Hepatocyte (in vitro differentiated cells): Measurements from ENCODE around the gene TMPRSS9. TPM values are rescaled to one million over a fixed set of nuclear protein-coding genes. Genes with fewer than 3 reads are reported as not detected.

Experiments used
- DNase-seq: peaks from one replicate; pipeline ENCODE4 v3.0.0-alpha.2; 2016; ENCODE audit warnings: low spot score
- H2AFZ ChIP-seq: fragments of 200-600 bp; sonication (generic); 2 replicates; pipeline ENCODE4 v1.6.0; 2016; ENCODE audit warnings: antibody characterized with exemption, mild to moderate bottlenecking
- H3K27ac ChIP-seq: fragments of 200-600 bp; sonication (generic); 2 replicates; pipeline ENCODE4 v1.5.1; 2016; ENCODE audit warnings: mild to moderate bottlenecking
- H3K27me3 ChIP-seq: fragments of 200-600 bp; sonication (generic); 2 replicates; pipeline ENCODE4 v1.6.1; 2016
- H3K36me3 ChIP-seq: fragments of 200-600 bp; sonication (generic); replicated peaks from 2 replicates; pipeline ENCODE4 v1.5.1; 2016; ENCODE audit warnings: low read depth; ENCODE audit not compliant: insufficient read depth
- H3K4me1 ChIP-seq: fragments of 200-600 bp; sonication (generic); 2 replicates; pipeline ENCODE4 v1.5.1; 2016; ENCODE audit warnings: mild to moderate bottlenecking, moderate library complexity; ENCODE audit not compliant: insufficient read depth
- H3K4me2 ChIP-seq: fragments of 200-600 bp; sonication (generic); 2 replicates; pipeline ENCODE4 v1.6.0; 2016
- H3K4me3 ChIP-seq: fragments of 200-600 bp; sonication (generic); 2 replicates; pipeline ENCODE4 v1.5.1; 2016; ENCODE audit warnings: mild to moderate bottlenecking
- H3K79me2 ChIP-seq: fragments of 200-600 bp; sonication (generic); 2 replicates; pipeline ENCODE4 v1.6.0; 2017; ENCODE audit warnings: mild to moderate bottlenecking
- H3K9me2 ChIP-seq: fragments of 200-600 bp; sonication (generic); replicated peaks from 2 replicates; pipeline ENCODE4 v1.6.0; 2017; ENCODE audit warnings: mild to moderate bottlenecking; ENCODE audit not compliant: insufficient read depth
- H3K9me3 ChIP-seq: fragments of 200-600 bp; sonication (generic); 2 replicates; pipeline ENCODE4 v1.5.1; 2016; ENCODE audit warnings: low read depth, mild to moderate bottlenecking
- H4K20me1 ChIP-seq: fragments of 200-600 bp; sonication (generic); 2 replicates; pipeline ENCODE4 v1.6.0; 2016; ENCODE audit warnings: mild to moderate bottlenecking; ENCODE audit not compliant: insufficient read depth, poor library complexity, severe bottlenecking
- EZH2 ChIP-seq: fragments of 200-600 bp; sonication (generic); IDR thresholded peaks from 2 replicates; pipeline ENCODE4 v1.6.1; 2016; ENCODE audit warnings: antibody characterized with exemption, mild to moderate bottlenecking, borderline replicate concordance
- EZH2phosphoT487 ChIP-seq: fragments of 200-600 bp; sonication (generic); IDR thresholded peaks from one replicate; pipeline ENCODE4 v1.6.1; 2018; ENCODE audit warnings: antibody characterized with exemption, mild to moderate bottlenecking, low read depth, moderate library complexity; ENCODE audit not compliant: unreplicated experiment, severe bottlenecking
- WGBS: methylation state at CpG from one replicate; pipeline ENCODE4 v1.1.6; 2016; ENCODE audit warnings: low lambda C conversion rate; ENCODE audit errors: missing lambda C conversion rate; 5-methylcytosine and 5-hydroxymethylcytosine counted together
- polyA plus RNA-seq: library from polyadenylated mRNA; unstranded; fragments of >200 nt; fragmentation: Nextera tagmentation; extraction: Ambion mirVana; gene quantifications from 2 replicates; pipeline ENCODE4 v1.2.1, GENCODE V29; 2016
- total RNA-seq: library from RNA; depleted of rRNA; stranded (reverse); fragments of >200 nt; gene quantifications from 2 replicates; pipeline ENCODE4 v1.2.3, GENCODE V29; 2014
- TF ChIP-seq, protein P1 (sequence below): fragments of 200-600 bp; sonication (generic); IDR thresholded peaks from 2 replicates; pipeline ENCODE4 v1.5.1; 2016; ENCODE audit warnings: antibody characterized with exemption, mild to moderate bottlenecking; ENCODE audit not compliant: poor library complexity

The TMPRSS9 gene
- total and polyA plus RNA-seq, 2 experiments from 2014 or later, result 0.23 TPM; not detected in 1

DNA sequence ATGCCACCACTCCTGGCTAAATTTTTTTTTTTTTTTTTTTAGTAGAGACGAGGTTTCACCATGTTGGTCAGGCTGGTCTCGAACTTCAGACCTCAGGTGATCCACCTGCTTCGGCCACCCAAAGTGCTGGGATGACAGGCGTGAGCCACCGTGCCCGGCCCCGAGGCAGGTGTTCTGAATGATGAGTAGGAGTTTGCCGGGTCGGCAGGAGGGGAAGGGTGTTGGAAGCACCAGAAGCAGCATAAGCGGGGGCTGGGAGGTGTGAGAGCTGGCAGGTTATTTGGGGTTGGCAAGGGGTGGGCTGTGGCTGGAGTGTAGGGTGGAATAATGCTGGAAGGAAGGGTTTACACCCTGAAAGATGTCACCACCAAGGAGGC lies 29.8 kb upstream of the TMPRSS9 start:
- Histone ChIP-seq H3K9me3 (no peaks in the 10 kb centered on the region), H3K9me2 (no peaks in the 10 kb centered on the region), H3K36me3 (no peaks in the 10 kb centered on the region), H3K27ac (peak overlapping the region; percentile 96), H3K27me3 (no peaks in the 10 kb centered on the region), H4K20me1 (no peaks in the 10 kb centered on the region), H3K4me2 (peak overlapping the region; percentile 98), H3K4me3 (no peak overlapping the region), H3K79me2 (peaks cover 75% of the 10 kb centered on the region), H3K4me1 (peaks cover 45% of the 10 kb centered on the region), H2AFZ (no peak overlapping the region)
- 65% methylated on average over 9 of the region's 10 CpGs for WGBS
- TF ChIP-seq EZH2, result no peak
- TF ChIP-seq EZH2phosphoT487, result no peak
- TF ChIP-seq, protein P1, sequence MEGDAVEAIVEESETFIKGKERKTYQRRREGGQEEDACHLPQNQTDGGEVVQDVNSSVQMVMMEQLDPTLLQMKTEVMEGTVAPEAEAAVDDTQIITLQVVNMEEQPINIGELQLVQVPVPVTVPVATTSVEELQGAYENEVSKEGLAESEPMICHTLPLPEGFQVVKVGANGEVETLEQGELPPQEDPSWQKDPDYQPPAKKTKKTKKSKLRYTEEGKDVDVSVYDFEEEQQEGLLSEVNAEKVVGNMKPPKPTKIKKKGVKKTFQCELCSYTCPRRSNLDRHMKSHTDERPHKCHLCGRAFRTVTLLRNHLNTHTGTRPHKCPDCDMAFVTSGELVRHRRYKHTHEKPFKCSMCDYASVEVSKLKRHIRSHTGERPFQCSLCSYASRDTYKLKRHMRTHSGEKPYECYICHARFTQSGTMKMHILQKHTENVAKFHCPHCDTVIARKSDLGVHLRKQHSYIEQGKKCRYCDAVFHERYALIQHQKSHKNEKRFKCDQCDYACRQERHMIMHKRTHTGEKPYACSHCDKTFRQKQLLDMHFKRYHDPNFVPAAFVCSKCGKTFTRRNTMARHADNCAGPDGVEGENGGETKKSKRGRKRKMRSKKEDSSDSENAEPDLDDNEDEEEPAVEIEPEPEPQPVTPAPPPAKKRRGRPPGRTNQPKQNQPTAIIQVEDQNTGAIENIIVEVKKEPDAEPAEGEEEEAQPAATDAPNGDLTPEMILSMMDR, result no peak
- no peak for DNase-seq

DNA sequence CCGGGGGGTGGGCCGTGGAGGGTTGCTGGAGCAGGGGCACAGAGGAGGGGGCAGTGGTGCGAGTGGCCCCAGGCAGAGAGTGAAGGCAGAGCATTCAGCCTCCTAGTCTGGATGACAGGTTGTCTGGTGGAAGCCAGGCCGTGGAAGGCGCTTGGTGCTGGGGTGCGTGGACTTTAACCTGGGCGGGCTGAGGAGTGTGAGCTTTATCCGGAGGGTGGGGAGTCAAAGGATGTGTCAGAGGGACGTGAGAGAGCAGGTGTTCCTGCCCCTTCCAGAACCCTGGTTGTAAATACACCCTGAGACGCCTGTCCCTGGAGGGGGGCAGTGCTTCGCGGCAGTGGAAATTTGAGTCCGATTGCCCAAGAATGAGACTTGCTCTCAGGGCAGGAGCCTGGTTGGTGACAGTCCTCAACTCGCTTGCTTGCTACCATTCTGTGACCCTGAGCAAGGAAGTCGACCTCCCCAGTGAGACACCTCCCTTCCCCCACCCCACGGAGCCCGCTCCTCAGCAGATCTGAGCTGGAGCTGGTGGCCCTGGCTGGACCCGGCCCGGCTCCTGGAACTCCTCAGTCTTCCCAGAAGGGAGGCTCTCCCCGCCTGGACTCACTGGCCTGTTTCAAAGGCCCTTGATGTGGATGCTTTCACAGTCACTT lies 29.3 kb upstream of the TMPRSS9 start:
- no peaks in the 10 kb centered on the region for H3K9me2 ChIP-seq
- no peak overlapping the region for H3K4me3 ChIP-seq
- TF ChIP-seq EZH2 (no peak), EZH2phosphoT487 (no peak)
- TF ChIP-seq, protein P1, result no peak
- no peaks in the 10 kb centered on the region for H4K20me1 ChIP-seq
- peak; percentile 89 for DNase-seq
- H3K79me2 ChIP-seq, result peaks cover 78% of the 10 kb centered on the region
- 55% methylated on average over 20 of the region's 20 CpGs for WGBS
- peaks cover 45% of the 10 kb centered on the region for H3K4me1 ChIP-seq
- H2AFZ ChIP-seq, result no peak overlapping the region
- no peaks in the 10 kb centered on the region for H3K36me3 ChIP-seq
- H3K9me3 ChIP-seq, result no peaks in the 10 kb centered on the region
- H3K4me2 ChIP-seq, result peak overlapping the region; percentile 98
- no peaks in the 10 kb centered on the region for H3K27me3 ChIP-seq
- peak overlapping the region; percentile 96 for H3K27ac ChIP-seq

DNA sequence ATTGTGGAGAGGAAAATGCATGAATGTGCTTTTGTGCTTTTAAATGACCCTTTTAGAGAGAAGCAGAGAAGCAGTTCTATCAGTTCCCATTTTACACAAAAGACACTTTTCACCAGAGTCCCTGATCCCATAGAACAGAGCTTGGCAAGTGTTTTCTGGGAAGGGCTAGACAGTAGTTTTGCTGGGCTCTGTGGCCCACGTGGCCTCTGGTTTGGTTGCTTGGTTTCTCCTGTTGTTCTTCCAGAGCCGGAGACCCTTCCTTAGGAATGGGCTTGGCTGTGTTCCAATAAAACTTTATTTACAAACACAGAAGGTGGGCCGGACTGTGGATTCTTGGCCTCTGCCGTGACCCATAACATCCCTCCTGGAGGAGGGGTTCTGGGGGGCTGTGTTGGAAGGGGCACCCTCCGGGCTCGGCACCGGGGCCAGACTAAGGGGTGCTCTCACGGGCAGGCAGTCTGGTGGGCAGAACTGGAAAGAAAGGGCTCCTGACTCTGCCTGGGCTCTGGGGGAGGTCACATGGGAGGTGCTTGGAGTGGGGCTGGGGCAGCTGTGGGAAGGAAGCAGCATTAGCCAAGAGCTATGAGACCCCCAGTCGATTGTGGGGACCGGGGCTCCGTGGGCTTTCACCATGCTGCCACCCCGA lies 28.3 kb upstream of the TMPRSS9 start:
- peak overlapping the region; percentile 95 for H3K27ac ChIP-seq
- H2AFZ ChIP-seq, result no peak overlapping the region
- peaks cover 45% of the 10 kb centered on the region for H3K4me1 ChIP-seq
- H4K20me1 ChIP-seq, result no peaks in the 10 kb centered on the region
- H3K36me3 ChIP-seq, result no peaks in the 10 kb centered on the region
- H3K9me3 ChIP-seq, result no peaks in the 10 kb centered on the region
- no peaks in the 10 kb centered on the region for H3K9me2 ChIP-seq
- no peak overlapping the region for H3K4me3 ChIP-seq
- H3K4me2 ChIP-seq, result peak overlapping the region; percentile 98
- TF ChIP-seq EZH2 (no peak), EZH2phosphoT487 (no peak)
- TF ChIP-seq, protein P1, result no peak
- DNase-seq, result no peak
- H3K79me2 ChIP-seq, result peaks cover 78% of the 10 kb centered on the region
- 91% methylated on average over 12 of the region's 12 CpGs for WGBS
- no peaks in the 10 kb centered on the region for H3K27me3 ChIP-seq
